GM10847 (cell line): ENCODE results near the gene KCTD19.

Source experiments
- POLR2A ChIP-seq: IDR thresholded peaks from 2 replicates; pipeline ENCODE4 v1.6.1; 2011; ENCODE audit not compliant: insufficient read length; ENCODE audit errors: extremely low read depth

The KCTD19 gene

GRCh38 chr16:67326472-67327309 is at the start of gene KCTD19, which contains the start of gene LRRC36:
TSS of gene KCTD19 (minus strand) at chr16:67326741. CDS start at chr16:67326707, 34 bp downstream.
TSS of gene LRRC36 (plus strand) at chr16:67326815. CDS start at chr16:67326863, 48 bp downstream.
- TF ChIP-seq POLR2A, result no peak

GRCh38 chr16:67372664-67373063 is 46.1 kb upstream of the KCTD19 start:
- no peak for TF ChIP-seq POLR2A

- TF ChIP-seq POLR2A, result no peak
These were observed 44.1 kb upstream of the KCTD19 start for GRCh38 chr16:67370661-67371060.

GRCh38 chr16:67364600-67365235 is 38.2 kb upstream of the KCTD19 start:
- no peak for TF ChIP-seq POLR2A

GRCh38 chr16:67361038-67361437 is 34.5 kb upstream of the KCTD19 start:
- TF ChIP-seq POLR2A, result no peak

- TF ChIP-seq POLR2A, result no peak
These were observed 31.0 kb upstream of the KCTD19 start for GRCh38 chr16:67357561-67357960.

GRCh38 chr16:67356396-67356795 is 29.9 kb upstream of the KCTD19 start:
- TF ChIP-seq POLR2A, result no peak

GRCh38 chr16:67350324-67350723 is 23.8 kb upstream of the KCTD19 start:
- no peak for TF ChIP-seq POLR2A

- TF ChIP-seq POLR2A, result no peak
These were observed 22.6 kb upstream of the KCTD19 start for GRCh38 chr16:67349172-67349571.

- TF ChIP-seq POLR2A, result no peak
These were observed 19.8 kb upstream of the KCTD19 start for GRCh38 chr16:67346341-67346740.

GRCh38 chr16:67345401-67345800 is 18.9 kb upstream of the KCTD19 start:
- no peak for TF ChIP-seq POLR2A

- TF ChIP-seq POLR2A, result no peak
These were observed 16.1 kb upstream of the KCTD19 start for GRCh38 chr16:67342616-67343015.

GRCh38 chr16:67341250-67341649 is 14.7 kb upstream of the KCTD19 start:
- TF ChIP-seq POLR2A, result no peak

GRCh38 chr16:67339453-67339852 is 12.9 kb upstream of the KCTD19 start:
- no peak for TF ChIP-seq POLR2A

GRCh38 chr16:67336648-67337047 is 10.1 kb upstream of the KCTD19 start:
- TF ChIP-seq POLR2A, result no peak

GRCh38 chr16:67336116-67336515 is 9.6 kb upstream of the KCTD19 start:
- no peak for TF ChIP-seq POLR2A

- no peak for TF ChIP-seq POLR2A
These were observed 6.8 kb upstream of the KCTD19 start for GRCh38 chr16:67333315-67333714.

- TF ChIP-seq POLR2A, result no peak
These were observed 3.4 kb upstream of the KCTD19 start for GRCh38 chr16:67329901-67330300.
